ENCODE measurements around the gene LHB.
"Not testable (repeated sequence)": the region's sequence is repeated elsewhere in the genome, so short reads cannot be mapped to it uniquely, and the experiment has no call there.

The LHB gene

GRCh38 chr19:49022116-49022515 lies 5.2 kb upstream of the LHB start:
- Histone ChIP-seq H3K9ac (ENCODE audit: low read depth in 1 of 2, low read length in 2 of 2) (no peak overlapping the region), H3K4me1 (ENCODE audit: control insufficient read depth in 1 of 2, insufficient read depth in 2 of 2, low read length in 2 of 2) (peaks cover 12 to 13% of the 10 kb centered on the region in 2 donors), H3K9me3 (ENCODE audit: control insufficient read depth in 1 of 2, low read length in 2 of 2) (no peaks in the 10 kb centered on the region), H3K27me3 (ENCODE audit: control insufficient read depth in 1 of 2, insufficient read depth in 2 of 2, low read length in 2 of 2) (peaks cover 13 to 16% of the 10 kb centered on the region in 2 donors), H3K27ac (ENCODE audit: low read depth, low read length) (no peak overlapping the region), H3K4me3 (ENCODE audit: low read depth in 1 of 2, low read length in 2 of 2) (no peak overlapping the region), H3K36me3 (ENCODE audit: control insufficient read depth in 1 of 2, insufficient read depth in 2 of 2, low read length in 2 of 2) (no peaks in the 10 kb centered on the region)

- Histone ChIP-seq H3K4me1 (ENCODE audit: control insufficient read depth in 1 of 2, insufficient read depth in 2 of 2, low read length in 2 of 2) (peaks cover 12 to 13% of the 10 kb centered on the region in 2 donors), H3K27ac (ENCODE audit: low read depth, low read length) (no peak overlapping the region), H3K36me3 (ENCODE audit: control insufficient read depth in 1 of 2, insufficient read depth in 2 of 2, low read length in 2 of 2) (peaks cover 0 to 1% of the 10 kb centered on the region in 2 donors), H3K9me3 (ENCODE audit: control insufficient read depth in 1 of 2, low read length in 2 of 2) (no peaks in the 10 kb centered on the region), H3K4me3 (ENCODE audit: low read depth in 1 of 2, low read length in 2 of 2) (no peak overlapping the region), H3K9ac (ENCODE audit: low read depth in 1 of 2, low read length in 2 of 2) (no peak overlapping the region), H3K27me3 (ENCODE audit: control insufficient read depth in 1 of 2, insufficient read depth in 2 of 2, low read length in 2 of 2) (peaks cover 13 to 16% of the 10 kb centered on the region in 2 donors)
These were observed 4.3 kb upstream of the LHB start for GRCh38 chr19:49020931-49021895.

DNA sequence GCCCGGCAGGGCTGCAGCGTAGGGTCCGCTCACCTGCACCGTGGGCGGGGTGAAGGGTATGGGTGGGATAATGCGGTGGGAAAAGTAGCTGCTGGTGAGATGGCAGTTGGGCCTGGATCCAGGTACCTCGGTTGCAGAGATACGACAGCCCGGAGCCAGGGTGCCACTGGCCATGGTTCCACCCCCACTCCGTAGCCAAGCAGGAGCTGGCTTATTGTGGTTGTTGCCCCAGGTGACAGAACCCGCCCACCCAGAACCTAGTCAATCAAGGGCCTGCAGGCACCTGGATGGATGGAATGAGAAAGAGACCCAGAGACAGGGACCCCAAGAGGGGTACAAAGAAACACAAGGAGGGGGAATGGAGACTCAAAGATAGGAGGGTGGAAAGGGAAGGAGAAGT lies 3.5 kb upstream of the LHB start:
- peaks cover 13 to 16% of the 10 kb centered on the region in 2 donors for H3K27me3 ChIP-seq (ENCODE audit: control insufficient read depth in 1 of 2, insufficient read depth in 2 of 2, low read length in 2 of 2)

DNA sequence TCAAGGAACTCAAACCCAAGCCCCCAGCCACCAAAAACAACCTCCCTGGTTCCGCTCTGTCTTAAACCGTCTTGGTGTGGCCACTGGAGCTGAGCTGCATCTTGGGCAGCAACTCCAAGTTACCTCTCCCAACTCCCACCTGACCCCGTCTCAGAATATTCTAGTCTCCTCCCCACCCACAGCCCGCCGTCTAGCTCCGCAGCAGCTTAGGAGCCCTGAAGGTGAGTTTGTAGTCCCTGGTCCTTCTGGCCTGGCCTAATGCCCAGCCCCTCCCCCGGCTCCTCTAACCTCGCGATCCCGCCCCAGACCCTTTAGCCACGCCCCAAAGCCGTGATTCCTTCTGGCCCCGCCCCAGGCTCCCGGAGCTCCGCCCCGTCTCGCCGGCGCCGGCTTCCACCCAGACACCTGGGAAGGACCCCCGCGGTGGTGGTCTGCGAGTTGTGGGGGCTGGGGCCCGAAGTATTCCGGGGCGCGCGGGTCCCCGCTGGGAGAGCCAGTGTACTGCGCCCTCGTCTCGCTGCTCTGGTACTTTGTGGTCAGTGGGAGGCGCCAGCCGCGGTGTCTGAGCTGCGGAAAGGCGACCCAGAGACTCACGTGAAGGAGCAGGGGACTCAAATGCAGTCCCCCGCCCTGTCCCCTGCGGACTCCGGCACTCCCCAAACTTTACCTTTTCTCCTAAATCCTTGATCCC lies 2.5 kb upstream of the LHB start:
- Histone ChIP-seq H3K4me3 (ENCODE audit: low read depth in 1 of 2, low read length in 2 of 2) (peak overlapping the region; percentile 52 to 55), H3K36me3 (ENCODE audit: control insufficient read depth in 1 of 2, insufficient read depth in 2 of 2, low read length in 2 of 2) (peaks cover 0 to 15% of the 10 kb centered on the region in 2 donors), H3K4me1 (ENCODE audit: control insufficient read depth in 1 of 2, insufficient read depth in 2 of 2, low read length in 2 of 2) (peaks cover 12 to 13% of the 10 kb centered on the region in 2 donors), H3K9ac (ENCODE audit: low read depth in 1 of 2, low read length in 2 of 2) (no peak overlapping the region), H3K27ac (ENCODE audit: low read depth, low read length) (no peak overlapping the region), H3K27me3 (ENCODE audit: control insufficient read depth in 1 of 2, insufficient read depth in 2 of 2, low read length in 2 of 2) (peaks cover 13 to 16% of the 10 kb centered on the region in 2 donors), H3K9me3 (ENCODE audit: control insufficient read depth in 1 of 2, low read length in 2 of 2) (no peaks in the 10 kb centered on the region)

More for the DNA sequence above, 3.5 kb upstream of the LHB start:
- Histone ChIP-seq H3K9me3 (ENCODE audit: control insufficient read depth in 1 of 2, low read length in 2 of 2) (no peaks in the 10 kb centered on the region), H3K4me1 (ENCODE audit: control insufficient read depth in 1 of 2, insufficient read depth in 2 of 2, low read length in 2 of 2) (peaks cover 12 to 13% of the 10 kb centered on the region in 2 donors), H3K4me3 (ENCODE audit: low read depth in 1 of 2, low read length in 2 of 2) (no peak overlapping the region), H3K27ac (ENCODE audit: low read depth, low read length) (no peak overlapping the region), H3K9ac (ENCODE audit: low read depth in 1 of 2, low read length in 2 of 2) (no peak overlapping the region), H3K36me3 (ENCODE audit: control insufficient read depth in 1 of 2, insufficient read depth in 2 of 2, low read length in 2 of 2) (peaks cover 0 to 5% of the 10 kb centered on the region in 2 donors)

DNA sequence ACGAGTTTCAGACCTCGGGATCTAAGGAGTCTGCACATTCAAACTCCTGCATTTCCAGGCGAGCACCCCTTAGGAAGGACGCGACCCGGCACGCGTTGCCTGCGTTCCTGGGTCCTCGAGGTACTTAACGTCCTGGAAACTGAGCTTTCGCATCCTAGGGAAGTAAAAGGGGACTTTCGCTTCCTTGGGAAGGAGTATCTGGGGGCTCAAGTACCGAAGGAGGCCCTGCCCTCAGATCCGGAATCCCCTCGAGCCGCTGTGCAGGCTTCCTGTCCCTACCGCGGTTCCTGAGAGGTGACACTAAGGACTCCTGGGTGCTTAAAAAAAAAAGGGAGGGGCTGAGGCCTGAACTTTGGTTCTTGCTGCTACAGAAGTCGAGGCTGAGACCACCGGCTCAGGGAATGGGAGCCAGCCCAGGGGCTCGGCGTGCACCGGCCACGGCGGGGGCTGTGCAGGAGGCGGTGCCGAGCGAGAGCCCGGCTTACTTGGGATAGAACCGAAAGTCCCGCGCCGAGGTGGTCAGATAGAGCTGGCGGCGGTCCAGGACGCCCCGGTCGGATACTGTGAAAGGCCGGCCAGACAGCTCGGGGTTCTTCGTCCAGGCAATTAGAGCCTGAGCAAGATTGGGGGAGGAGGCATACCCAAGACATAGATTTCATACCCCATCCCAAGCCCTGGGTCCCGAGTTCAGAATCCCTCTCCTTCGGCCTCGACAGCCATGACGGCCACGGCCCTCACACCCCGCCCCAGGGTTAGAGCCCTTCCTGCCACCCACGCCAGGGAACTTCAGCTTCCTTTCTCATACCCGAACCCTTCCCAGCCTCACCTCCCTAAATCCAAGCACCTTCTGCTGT lies 1.7 kb upstream of the LHB start:
- H3K27me3 ChIP-seq (ENCODE audit: control insufficient read depth in 1 of 2, insufficient read depth in 2 of 2, low read length in 2 of 2): peaks cover 13 to 16% of the 10 kb centered on the region in 2 donors
- peaks cover 12 to 13% of the 10 kb centered on the region in 2 donors for H3K4me1 ChIP-seq (ENCODE audit: control insufficient read depth in 1 of 2, insufficient read depth in 2 of 2, low read length in 2 of 2)
- H3K9me3 ChIP-seq (ENCODE audit: control insufficient read depth in 1 of 2, low read length in 2 of 2); H3K27ac ChIP-seq (ENCODE audit: low read depth, low read length): not testable (repeated sequence)
- H3K4me3 ChIP-seq (ENCODE audit: low read depth in 1 of 2, low read length in 2 of 2): peak overlapping the region; percentile 52 to 55
- H3K9ac ChIP-seq (ENCODE audit: low read depth in 1 of 2, low read length in 2 of 2): peak overlapping the region; percentile 12 to 57
- H3K36me3 ChIP-seq (ENCODE audit: control insufficient read depth in 1 of 2, insufficient read depth in 2 of 2, low read length in 2 of 2): peaks cover 0 to 21% of the 10 kb centered on the region in 2 donors

- Histone ChIP-seq H3K36me3 (ENCODE audit: control insufficient read depth in 1 of 2, insufficient read depth in 2 of 2, low read length in 2 of 2) (peaks cover 0 to 23% of the 10 kb centered on the region in 2 donors), H3K27me3 (ENCODE audit: control insufficient read depth in 1 of 2, insufficient read depth in 2 of 2, low read length in 2 of 2) (peaks cover 13 to 16% of the 10 kb centered on the region in 2 donors)
These were observed 918 bp upstream of the LHB start for GRCh38 chr19:49017666-49018351.

DNA sequence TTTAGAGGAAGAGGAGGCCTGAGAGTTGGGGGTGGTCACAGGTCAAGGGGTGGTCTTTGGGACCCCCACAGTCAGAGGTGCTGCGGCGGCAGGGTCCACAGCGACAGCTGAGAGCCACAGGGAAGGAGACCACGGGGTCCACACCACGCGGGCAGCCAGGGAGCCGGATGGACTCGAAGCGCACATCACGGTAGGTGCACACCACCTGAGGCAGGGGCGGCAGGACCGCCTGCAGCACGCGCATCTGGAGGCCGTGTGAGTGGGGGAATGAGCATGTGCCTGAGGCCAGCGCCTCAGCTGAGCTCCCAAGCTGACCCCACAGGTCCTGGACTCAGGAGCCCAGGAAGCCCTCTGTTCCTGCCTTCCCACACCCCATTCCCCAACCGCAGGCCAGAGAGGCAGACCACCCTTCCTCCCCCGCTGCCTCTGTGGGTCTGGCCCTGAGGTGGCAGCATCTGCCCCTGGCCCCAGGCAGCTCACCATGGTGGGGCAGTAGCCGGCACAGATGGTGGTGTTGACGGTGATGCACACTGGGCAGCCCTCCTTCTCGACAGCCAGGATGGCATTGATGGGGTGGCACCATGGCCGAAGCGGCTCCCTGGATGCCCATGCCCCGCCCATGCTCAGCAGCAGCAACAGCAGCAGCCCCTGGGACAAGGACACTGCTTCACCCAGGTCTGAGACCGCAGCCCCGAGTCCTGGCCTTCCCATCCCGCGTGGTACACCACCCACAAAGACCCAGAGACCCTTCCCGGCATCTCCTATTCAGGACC lies 638 bp downstream of the LHB start:
- Histone ChIP-seq H3K36me3 (ENCODE audit: control insufficient read depth in 1 of 2, insufficient read depth in 2 of 2, low read length in 2 of 2) (peaks cover 8 to 38% of the 10 kb centered on the region in 2 donors), H3K27me3 (ENCODE audit: control insufficient read depth in 1 of 2, insufficient read depth in 2 of 2, low read length in 2 of 2) (peaks cover 13% of the 10 kb centered on the region in 2 donors), H3K9me3 (ENCODE audit: control insufficient read depth in 1 of 2, low read length in 2 of 2) (no peaks in the 10 kb centered on the region), H3K9ac (ENCODE audit: low read depth in 1 of 2, low read length in 2 of 2) (no peak overlapping the region), H3K27ac (ENCODE audit: low read depth, low read length) (no peak overlapping the region), H3K4me1 (ENCODE audit: control insufficient read depth in 1 of 2, insufficient read depth in 2 of 2, low read length in 2 of 2) (peaks cover 12 to 13% of the 10 kb centered on the region in 2 donors), H3K4me3 (ENCODE audit: low read depth in 1 of 2, low read length in 2 of 2) (no peak overlapping the region)

More at GRCh38 chr19:49017666-49018351, 918 bp upstream of the LHB start:
- peaks cover 12 to 13% of the 10 kb centered on the region in 2 donors for H3K4me1 ChIP-seq (ENCODE audit: control insufficient read depth in 1 of 2, insufficient read depth in 2 of 2, low read length in 2 of 2)
- peak overlapping the region; percentile 52 to 55 for H3K4me3 ChIP-seq (ENCODE audit: low read depth in 1 of 2, low read length in 2 of 2)
- H3K9ac ChIP-seq (ENCODE audit: low read depth in 1 of 2, low read length in 2 of 2): peak overlapping the region; percentile 12 to 57
- no peaks in the 10 kb centered on the region for H3K9me3 ChIP-seq (ENCODE audit: control insufficient read depth in 1 of 2, low read length in 2 of 2)
- H3K27ac ChIP-seq (ENCODE audit: low read depth, low read length): no peak overlapping the region

DNA sequence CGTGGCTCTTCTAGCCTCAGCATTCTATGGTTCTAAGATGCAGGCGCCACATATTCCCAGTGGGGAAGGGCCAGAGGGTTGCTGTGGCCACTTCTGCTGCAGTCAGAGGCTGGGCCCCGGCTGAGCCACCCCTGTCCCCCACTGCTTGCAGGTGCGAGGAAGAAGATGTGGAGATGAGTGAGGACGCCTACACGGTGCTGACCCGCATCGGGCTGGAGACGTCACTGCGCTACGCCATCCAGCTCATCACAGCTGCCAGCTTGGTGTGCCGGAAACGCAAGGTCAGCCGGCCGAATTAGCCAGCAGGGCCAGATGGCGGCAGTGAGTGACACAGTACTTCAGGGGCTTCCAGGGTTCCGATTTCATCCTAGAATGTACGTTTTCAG lies 2.0 kb downstream of the LHB start:
- Histone ChIP-seq H3K9ac (ENCODE audit: low read depth in 1 of 2, low read length in 2 of 2) (no peak overlapping the region), H3K9me3 (ENCODE audit: control insufficient read depth in 1 of 2, low read length in 2 of 2) (no peaks in the 10 kb centered on the region), H3K4me1 (ENCODE audit: control insufficient read depth in 1 of 2, insufficient read depth in 2 of 2, low read length in 2 of 2) (peaks cover 12 to 13% of the 10 kb centered on the region in 2 donors), H3K4me3 (ENCODE audit: low read depth in 1 of 2, low read length in 2 of 2) (no peak overlapping the region), H3K36me3 (ENCODE audit: control insufficient read depth in 1 of 2, insufficient read depth in 2 of 2, low read length in 2 of 2) (peaks cover 15 to 50% of the 10 kb centered on the region in 2 donors), H3K27ac (ENCODE audit: low read depth, low read length) (no peak overlapping the region), H3K27me3 (ENCODE audit: control insufficient read depth in 1 of 2, insufficient read depth in 2 of 2, low read length in 2 of 2) (peaks cover 2 to 4% of the 10 kb centered on the region in 2 donors)
